Colon (tissue), 2 donors: ENCODE data around the gene RGS8.

Experiments used
- FAIRE-seq: peaks from 2 replicates; lab custom pipeline; 2012; peaks lifted over from hg19 to GRCh38; lab: Jason Lieb, UNC
- donor health status: control.
- donor health status: control.

Gene RGS8

GRCh38 chr1:182684116-182684828 is at the start of gene RGS8:
TSS of gene RGS8 (minus strand) at chr1:182684587. CDS start at chr1:182669649, 14,938 bp downstream.
- FAIRE-seq = no peak

GRCh38 chr1:182731852-182732575 is 47.6 kb upstream of the RGS8 start:
- no peak for FAIRE-seq

- no peak for FAIRE-seq
Observed at GRCh38 chr1:182726912-182727311, 42.5 kb upstream of the RGS8 start.

- FAIRE-seq = no peak
Observed at GRCh38 chr1:182725259-182726255, 41.2 kb upstream of the RGS8 start.

GRCh38 chr1:182724215-182724614 is 39.8 kb upstream of the RGS8 start:
- no peak for FAIRE-seq

GRCh38 chr1:182723200-182723599 is 38.8 kb upstream of the RGS8 start:
- FAIRE-seq = no peak

GRCh38 chr1:182721525-182721924 is 37.1 kb upstream of the RGS8 start:
- no peak for FAIRE-seq

- FAIRE-seq = no peak
Observed at GRCh38 chr1:182720463-182720862, 36.1 kb upstream of the RGS8 start.

GRCh38 chr1:182719553-182719952 is 35.2 kb upstream of the RGS8 start:
- FAIRE-seq = no peak

- no peak for FAIRE-seq
Observed at GRCh38 chr1:182718311-182718710, 33.9 kb upstream of the RGS8 start.

GRCh38 chr1:182716740-182717720 is 32.6 kb upstream of the RGS8 start:
- FAIRE-seq = no peak

GRCh38 chr1:182715531-182715930 is 31.1 kb upstream of the RGS8 start:
- FAIRE-seq = no peak

GRCh38 chr1:182714546-182714945 is 30.2 kb upstream of the RGS8 start:
- FAIRE-seq = no peak

- FAIRE-seq = no peak
Observed at GRCh38 chr1:182713939-182714338, 29.6 kb upstream of the RGS8 start.

GRCh38 chr1:182713492-182713891 is 29.1 kb upstream of the RGS8 start:
- no peak for FAIRE-seq

- no peak for FAIRE-seq
Observed at GRCh38 chr1:182709855-182710254, 25.5 kb upstream of the RGS8 start.

- no peak for FAIRE-seq
Observed at GRCh38 chr1:182709225-182709764, 24.9 kb upstream of the RGS8 start.

- FAIRE-seq = no peak
Observed at GRCh38 chr1:182707122-182707521, 22.7 kb upstream of the RGS8 start.

- no peak for FAIRE-seq
Observed at GRCh38 chr1:182704677-182705076, 20.3 kb upstream of the RGS8 start.

- FAIRE-seq = no peak
Observed at GRCh38 chr1:182703539-182703938, 19.2 kb upstream of the RGS8 start.
